HG03469 (cell line): ENCODE data around the gene BZW2.

Experiments used
- ATAC-seq: cut with Tn5 transposase; IDR thresholded peaks from one replicate; pipeline ENCODE4 v1.9.1; 2021; ENCODE audit warnings: mild to moderate bottlenecking, moderate library complexity, moderate number of reproducible peaks; ENCODE audit not compliant: unreplicated experiment

The BZW2 gene

DNA sequence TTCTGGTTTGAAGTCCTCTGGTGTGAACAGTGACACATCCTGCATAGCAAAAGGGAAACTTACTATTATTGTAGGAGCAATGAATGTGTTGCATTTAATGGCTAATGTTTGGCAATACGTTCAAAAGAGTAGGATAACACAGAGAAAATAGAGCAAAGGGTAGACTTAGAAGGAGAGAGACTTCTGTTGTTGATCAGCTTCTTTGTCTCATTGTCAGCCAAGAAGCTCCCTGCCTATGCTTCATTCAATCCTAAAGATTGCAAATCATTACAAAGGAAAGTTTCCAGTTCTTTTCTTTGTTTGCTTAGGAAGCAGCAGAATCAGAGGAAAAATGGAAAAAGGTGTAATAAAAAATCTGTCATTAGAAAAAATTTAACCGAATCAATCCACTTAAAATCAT lies 99.7 kb downstream of the BZW2 start:
- no peak for ATAC-seq

DNA sequence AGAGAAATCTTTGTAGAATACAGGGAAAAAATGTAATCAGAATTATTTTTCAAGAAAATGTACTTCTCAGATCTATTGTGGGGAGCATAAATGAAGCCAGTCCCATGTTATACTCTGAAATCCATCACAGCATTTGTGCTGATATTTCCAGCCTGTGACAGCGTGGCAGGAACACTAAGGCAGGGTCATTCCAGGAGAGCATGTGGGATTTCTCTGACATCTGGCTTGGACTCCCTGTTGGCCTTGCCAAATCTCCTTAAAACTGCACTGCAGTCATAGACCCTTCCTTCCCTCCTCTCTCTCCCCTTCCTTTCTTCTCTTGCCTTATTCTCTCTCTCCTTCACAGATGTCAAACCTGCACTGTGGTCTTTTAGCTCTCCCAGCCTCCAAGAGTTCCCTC lies 101.1 kb downstream of the BZW2 start:
- ATAC-seq: no peak

DNA sequence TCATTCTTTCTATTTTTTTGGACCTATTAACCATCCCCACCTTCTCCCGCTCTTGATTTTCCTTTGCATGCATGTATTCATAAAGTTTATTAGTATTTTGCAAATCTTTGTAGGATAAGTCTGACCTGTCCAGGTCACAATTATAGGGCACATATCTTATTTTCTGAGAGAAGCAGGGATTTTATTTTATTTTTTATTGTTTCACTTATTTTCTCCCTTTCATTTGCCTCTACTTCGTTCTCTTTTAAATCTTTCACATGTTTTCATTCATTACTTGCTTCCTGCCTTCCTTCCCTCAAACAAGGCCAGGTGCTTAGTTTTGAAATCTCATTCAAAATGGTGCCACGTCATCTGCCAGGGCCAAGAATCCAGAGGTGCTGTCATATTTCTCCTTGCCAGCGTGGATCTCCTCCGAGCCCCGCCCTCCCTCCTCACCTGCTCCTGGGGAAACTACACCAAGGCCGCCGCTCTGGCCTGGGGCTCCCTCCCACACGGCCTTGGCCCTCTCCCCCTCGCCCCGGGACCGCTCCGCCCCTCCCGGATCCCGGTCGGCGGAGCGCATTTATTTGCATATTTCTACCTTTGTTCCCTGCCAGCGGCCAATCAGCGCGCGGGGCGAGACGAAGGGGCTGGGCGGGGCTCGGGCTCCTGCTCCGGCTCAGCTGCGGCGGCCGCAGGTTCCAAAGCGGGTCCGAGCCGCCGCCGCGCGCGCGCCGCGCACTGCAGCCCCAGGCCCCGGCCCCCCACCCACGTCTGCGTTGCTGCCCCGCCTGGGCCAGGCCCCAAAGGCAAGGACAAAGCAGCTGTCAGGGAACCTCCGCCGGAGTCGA lies 107.3 kb downstream of the BZW2 start, which contains the start of gene TSPAN13:
TSS of gene TSPAN13 (plus strand) at position 654 of the 830 bp plus-strand sequence. CDS start 213 bp downstream, outside the sequence.
- peak; percentile 76 for ATAC-seq

DNA sequence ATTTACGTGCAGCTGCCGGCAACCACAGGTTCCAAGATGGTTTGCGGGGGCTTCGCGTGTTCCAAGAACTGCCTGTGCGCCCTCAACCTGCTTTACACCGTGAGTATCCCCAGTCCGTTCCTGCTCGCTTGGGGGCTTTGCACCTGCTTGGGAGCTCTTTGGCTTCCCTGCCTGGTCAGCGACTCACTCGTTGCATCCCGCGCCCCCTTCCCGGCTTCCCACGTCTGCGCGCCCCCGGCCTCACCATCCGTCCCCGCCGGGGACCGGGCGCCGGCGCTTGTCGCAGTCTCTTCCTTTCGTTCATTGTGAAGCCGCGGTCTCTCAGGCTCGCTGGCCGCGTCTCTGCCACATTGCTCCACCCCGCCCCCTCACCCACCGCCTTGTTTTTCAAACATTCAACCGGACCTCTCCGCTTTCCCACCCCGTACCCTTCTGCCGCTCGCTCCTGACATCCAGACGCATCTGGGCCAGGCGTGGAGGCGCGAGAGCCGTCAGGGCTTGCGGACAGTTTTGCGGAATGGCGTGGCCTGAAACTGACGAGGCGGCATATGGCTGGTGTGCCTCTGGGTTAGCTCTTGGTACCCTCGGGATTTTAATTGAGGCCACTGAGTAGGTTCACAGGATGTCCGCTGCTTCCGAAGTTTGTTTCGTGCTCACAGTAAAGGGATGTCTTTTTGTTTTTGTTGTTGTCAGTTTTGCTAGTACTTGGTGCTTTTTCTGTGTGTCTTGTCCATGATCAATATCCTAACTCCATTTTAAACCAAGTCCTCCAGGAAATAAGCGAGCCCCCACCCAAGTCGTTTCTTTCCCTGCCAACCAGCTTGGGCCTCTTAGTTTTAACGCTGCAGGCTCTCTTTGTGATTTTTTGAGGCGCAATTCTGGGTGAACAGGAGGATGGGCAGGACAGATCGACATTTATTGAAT lies 108.2 kb downstream of the BZW2 start:
- ATAC-seq: no peak

DNA sequence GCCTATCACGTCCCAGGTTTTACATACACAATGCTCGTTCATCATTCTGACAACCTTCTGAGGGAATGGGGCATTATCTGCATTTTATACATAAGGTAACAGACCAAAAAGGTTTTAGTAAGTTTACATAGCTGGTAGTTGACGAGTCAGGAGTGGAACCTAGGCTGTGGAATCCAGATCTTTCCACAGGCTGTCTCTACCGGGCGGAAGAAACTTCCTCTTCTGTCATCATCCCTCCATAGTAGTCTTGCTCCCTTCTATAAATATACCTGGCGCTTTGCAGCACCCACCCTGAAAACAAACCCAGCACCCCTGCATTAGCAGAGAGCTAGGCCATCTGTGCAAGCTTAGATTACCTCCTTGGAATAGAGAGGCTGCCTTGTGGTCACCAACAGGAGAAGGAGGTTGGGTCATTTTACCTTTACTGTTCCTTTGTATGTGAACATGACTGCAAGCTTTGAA lies 108.9 kb downstream of the BZW2 start:
- ATAC-seq: no peak

DNA sequence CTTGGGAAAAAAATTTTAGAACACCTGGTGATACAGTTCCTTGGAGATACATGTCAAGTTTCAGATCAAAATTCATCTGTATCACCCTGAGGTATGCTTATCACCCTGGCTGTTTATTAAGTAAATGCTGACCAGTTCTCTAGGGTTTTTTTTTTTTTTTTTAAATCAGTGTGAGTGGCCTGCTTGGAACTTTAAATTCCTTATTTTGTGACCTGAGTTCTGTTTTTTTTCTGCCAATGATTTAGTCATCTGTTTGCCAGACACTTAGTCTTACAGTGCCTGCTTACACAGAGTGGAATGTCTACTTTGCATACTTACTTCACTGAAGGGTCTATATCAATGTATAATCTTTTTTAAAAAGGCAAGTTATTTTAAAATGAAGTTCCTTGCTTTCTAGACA lies 109.4 kb downstream of the BZW2 start:
- ATAC-seq: no peak
